AG09319 (cell line): ENCODE measurements around the gene SDHC.
"Not testable (repeated sequence)": the region's sequence is repeated elsewhere in the genome, so short reads cannot be mapped to it uniquely, and the experiment has no call there.

Experiments
- DNase-seq: peaks from one replicate; pipeline ENCODE4 v3.0.0-alpha.2; 2010; ENCODE audit warnings: low read depth; ENCODE audit errors: extremely low read depth
- TF ChIP-seq, protein P1 (sequence below): IDR thresholded peaks from 2 replicates; pipeline ENCODE4 v1.5.1; 2011; ENCODE audit warnings: low read depth, mild to moderate bottlenecking, inconsistent platforms, low read length, moderate library complexity

SDHC gene

DNA sequence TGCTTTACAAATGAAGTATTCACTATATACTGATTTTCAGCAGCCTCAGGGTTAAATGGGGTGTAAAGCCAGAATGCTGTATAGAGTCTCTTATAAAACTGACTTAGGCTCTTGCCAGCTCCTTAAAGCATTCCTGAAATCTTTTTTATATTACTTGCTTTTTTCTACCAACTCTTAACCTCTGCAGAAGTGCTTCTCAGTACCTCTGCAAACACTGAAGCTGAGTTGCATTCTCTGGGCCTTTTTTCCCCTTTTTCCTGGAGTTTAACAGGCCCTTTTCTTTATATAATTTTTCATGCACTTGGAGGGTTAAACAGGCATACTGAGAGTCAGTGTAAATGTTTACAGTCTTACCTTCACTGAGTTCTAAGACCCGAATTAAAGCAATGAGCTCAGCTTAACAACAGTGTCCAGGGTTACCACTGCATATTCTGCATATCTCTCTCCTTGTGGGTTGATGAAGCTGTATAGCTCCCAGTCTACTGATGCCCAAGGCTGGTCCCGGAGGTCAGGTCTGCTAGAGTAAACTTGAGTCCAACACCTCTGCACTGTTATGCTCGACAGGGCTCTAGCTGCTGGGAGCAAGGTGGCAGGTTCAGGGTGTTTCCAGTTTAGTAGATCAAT lies 94.4 kb downstream of the SDHC start:
- TF ChIP-seq, protein P1, sequence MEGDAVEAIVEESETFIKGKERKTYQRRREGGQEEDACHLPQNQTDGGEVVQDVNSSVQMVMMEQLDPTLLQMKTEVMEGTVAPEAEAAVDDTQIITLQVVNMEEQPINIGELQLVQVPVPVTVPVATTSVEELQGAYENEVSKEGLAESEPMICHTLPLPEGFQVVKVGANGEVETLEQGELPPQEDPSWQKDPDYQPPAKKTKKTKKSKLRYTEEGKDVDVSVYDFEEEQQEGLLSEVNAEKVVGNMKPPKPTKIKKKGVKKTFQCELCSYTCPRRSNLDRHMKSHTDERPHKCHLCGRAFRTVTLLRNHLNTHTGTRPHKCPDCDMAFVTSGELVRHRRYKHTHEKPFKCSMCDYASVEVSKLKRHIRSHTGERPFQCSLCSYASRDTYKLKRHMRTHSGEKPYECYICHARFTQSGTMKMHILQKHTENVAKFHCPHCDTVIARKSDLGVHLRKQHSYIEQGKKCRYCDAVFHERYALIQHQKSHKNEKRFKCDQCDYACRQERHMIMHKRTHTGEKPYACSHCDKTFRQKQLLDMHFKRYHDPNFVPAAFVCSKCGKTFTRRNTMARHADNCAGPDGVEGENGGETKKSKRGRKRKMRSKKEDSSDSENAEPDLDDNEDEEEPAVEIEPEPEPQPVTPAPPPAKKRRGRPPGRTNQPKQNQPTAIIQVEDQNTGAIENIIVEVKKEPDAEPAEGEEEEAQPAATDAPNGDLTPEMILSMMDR: no peak
- DNase-seq: no peak

DNA sequence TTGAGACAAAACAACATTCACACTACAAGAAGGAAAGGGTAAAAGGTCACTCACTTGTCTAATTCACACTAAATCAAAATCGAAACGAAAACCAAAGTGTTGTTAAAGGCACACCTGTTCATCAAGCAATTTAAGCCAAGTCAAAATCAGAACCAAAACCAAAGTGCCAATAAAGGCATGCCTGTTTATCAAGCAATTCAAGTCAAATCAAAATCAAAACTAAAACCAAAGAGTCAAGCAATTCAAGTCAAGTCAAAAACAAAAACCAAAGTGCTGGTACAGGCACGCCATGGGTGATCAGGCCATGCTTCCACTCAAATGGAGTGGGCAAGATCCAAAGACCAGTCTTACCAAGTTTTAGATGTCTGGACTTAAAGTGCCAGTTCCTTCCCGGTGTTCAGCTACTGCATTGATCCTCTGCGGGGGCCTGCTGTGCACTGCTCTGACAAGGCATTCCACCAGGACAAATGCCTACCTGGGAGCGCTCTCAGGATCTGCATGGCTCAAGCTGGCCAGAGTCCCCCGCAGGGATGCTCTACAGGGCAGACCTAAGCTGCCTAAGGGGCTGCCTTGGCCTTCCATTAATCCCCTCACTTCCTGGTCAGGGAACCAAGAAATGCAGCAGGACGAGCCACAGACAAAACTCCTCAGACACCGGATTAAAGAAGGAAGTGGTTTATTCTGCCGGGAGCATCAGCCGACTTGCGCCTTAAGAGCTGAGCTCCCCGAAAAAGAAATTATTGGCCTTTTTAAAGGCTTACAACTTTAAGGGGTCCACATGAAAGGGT lies 95.9 kb downstream of the SDHC start:
- not testable (repeated sequence) for DNase-seq

DNA sequence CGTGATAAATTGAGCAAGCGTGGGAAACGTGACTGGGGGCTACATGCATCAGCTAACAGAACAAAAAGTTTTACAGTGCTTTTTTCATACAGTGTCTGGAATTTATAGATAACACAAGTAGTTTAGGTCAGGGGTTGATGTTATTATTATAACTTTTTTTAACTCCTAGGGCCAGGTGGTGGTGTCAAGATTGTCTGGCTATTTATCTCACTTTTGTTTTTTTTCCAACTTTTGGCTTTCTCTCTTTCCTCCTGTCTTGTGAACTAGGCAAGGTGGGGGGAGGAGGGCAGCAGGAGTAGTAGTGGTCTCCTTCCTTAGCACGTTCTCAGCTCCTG lies 96.4 kb downstream of the SDHC start:
- not testable (repeated sequence) for DNase-seq
